Psoas muscle (tissue), 8 donors: Measurements from ENCODE around the gene CACNB3. TPM values are rescaled to one million over a fixed set of nuclear protein-coding genes. Genes with fewer than 3 reads are reported as not detected.
"Not testable (repeated sequence)": the region's sequence is repeated elsewhere in the genome, so short reads cannot be mapped to it uniquely, and the experiment has no call there.

Source experiments
- ATAC-seq, 4 donors: fragments of 200-7000 bp; cut with Tn5 transposase; one replicate each; pipeline ENCODE4 v1.9.1; 2020; ENCODE audit warnings: moderate library complexity in 3 of 4, mild to moderate bottlenecking in 2 of 4
- DNase-seq, 2 donors: peaks; one replicate each; pipeline ENCODE4 v3.0.0-alpha.2; 2020
- H3K27ac ChIP-seq: fragments of 200-600 bp; one replicate; pipeline ENCODE4 v1.8.0; 2022
- H3K27me3 ChIP-seq, 3 donors: fragments of 200-600 bp in 1 of 3; one replicate each; pipeline versions ENCODE4 v1.6.1 to v1.8.0; 2013 to 2022; ENCODE audit warnings: low read length in 2 of 3, mild to moderate bottlenecking in 2 of 3, moderate library complexity in 1 of 3; ENCODE audit not compliant: insufficient read depth in 3 of 3
- H3K36me3 ChIP-seq, 2 donors: fragments of 200-600 bp in 1 of 2; one replicate each; pipeline versions ENCODE4 v1.6.1 to v1.8.0; 2013 to 2022; ENCODE audit warnings: low read depth in 1 of 2, mild to moderate bottlenecking in 1 of 2, moderate library complexity in 1 of 2; ENCODE audit not compliant: insufficient read depth in 1 of 2
- H3K4me1 ChIP-seq: fragments of 200-600 bp; one replicate; pipeline ENCODE4 v1.8.0; 2022
- H3K4me3 ChIP-seq: fragments of 200-600 bp; one replicate; pipeline ENCODE4 v1.8.0; 2022; ENCODE audit warnings: mild to moderate bottlenecking
- H3K9me3 ChIP-seq: fragments of 200-600 bp; one replicate; pipeline ENCODE4 v1.8.0; 2022
- CTCF ChIP-seq: fragments of 200-600 bp; IDR thresholded peaks from one replicate; pipeline ENCODE4 v1.8.0; 2022; ENCODE audit warnings: antibody characterized with exemption
- WGBS, 3 donors: extraction: QIAGEN DNeasy Blood & Tissue Kit; methylation state at CpG; one replicate each; pipeline versions ENCODE4 v1.1.6 to v1.1.7; 2013; 5-methylcytosine and 5-hydroxymethylcytosine counted together
- intact Hi-C, 2 donors: fragments of 100-400 bp; cut with DNase I; formaldehyde crosslinking; loops; one replicate each; pipeline versions ENCODE4 v1.11.0 to v1.14.2; 2022
- polyA plus RNA-seq, 3 donors: library from polyadenylated mRNA; stranded (reverse); fragments of 200-250 nt; gene quantifications; one replicate each; pipeline ENCODE4 v1.2.3, GENCODE V29; 2013
- total RNA-seq, 4 donors: library from RNA; stranded (reverse); fragmentation: NEBNext Ultra II Directional in 2 of 4; extraction: Animal tissue kit (Norgen Biotek cat#: 25700) in 2 of 4; gene quantifications; one replicate each; pipeline versions ENCODE4 v1.2.1 to v1.2.4, GENCODE V29; 2021 to 2023
- donor health status: healthy with polysubstance abuse.
- donor health status: DM: no; HTN: no; CAD: no; lungs with moderate emphysema.
- donor health status: Bipolar disorder and iron deficiency.
- donor health status: healthy.
- donor health status: DM: yes; HTN: yes; CAD: no.
- donor health status: DM: no; HTN: no; CAD: no.
- donor health status: DM: no; HTN: no; CAD: no.
- donor health status: DM: yes; HTN: yes; CAD: no.

CACNB3 gene
- total and polyA plus RNA-seq, 7 donors = 0.92 to 3.5 (median 2.0) TPM

- ATAC-seq (no peak), DNase-seq (no peak)
- Histone ChIP-seq H3K27me3 (peaks cover 0 to 2% (median 0%) of the 10 kb centered on the region in 3 donors), H3K4me3 (no peak overlapping the region), H3K9me3 (no peaks in the 10 kb centered on the region), H3K4me1 (peaks cover 3% of the 10 kb centered on the region), H3K36me3 (no peaks in the 10 kb centered on the region), H3K27ac (no peak overlapping the region)
- WGBS, 3 donors = 74 to 83% (median 75%) methylated on average over 11 to 13 of the region's 13 CpGs
- intact Hi-C loops = loop anchor here in 1 of 2 donors (5.0 kb wide), 1 partner anchor 130 kb away; no protein-coding TSS in a partner anchor
- TF ChIP-seq CTCF = no peak
These were observed 39.1 kb downstream of the CACNB3 start for GRCh38 chr12:48857278-48857994.

- no peak for DNase-seq
- Histone ChIP-seq H3K36me3 (no peaks in the 10 kb centered on the region), H3K27ac (no peak overlapping the region), H3K9me3 (no peaks in the 10 kb centered on the region), H3K27me3 (peaks cover 0 to 3% (median 0%) of the 10 kb centered on the region in 3 donors), H3K4me3 (no peak overlapping the region), H3K4me1 (no peaks in the 10 kb centered on the region)
- 74 to 78% (median 76%) methylated on average over 8 of the region's 8 CpGs for whole genome bisulfite sequencing, 3 donors
- no peak for TF ChIP-seq CTCF
- ATAC-seq = no peak
- intact Hi-C loops = loop anchor here in 1 of 2 donors (5.0 kb wide), 1 partner anchor 129 kb away; no protein-coding TSS in a partner anchor
These were observed 39.7 kb downstream of the CACNB3 start for GRCh38 chr12:48858043-48858442.

GRCh38 chr12:48859607-48860006 lies 41.3 kb downstream of the CACNB3 start:
- 93 to 96% (median 94%) methylated on average over 5 of the region's 5 CpGs for WGBS, 3 donors
- intact Hi-C loops = loop anchor here in 1 of 2 donors (5.0 kb wide), 1 partner anchor 128 kb away; no protein-coding TSS in a partner anchor
- no peak for DNase-seq
- H3K36me3 ChIP-seq = no peaks in the 10 kb centered on the region
- TF ChIP-seq CTCF = no peak
- no peak for ATAC-seq
- H3K27me3 ChIP-seq = peaks cover 0 to 7% (median 3%) of the 10 kb centered on the region in 3 donors
- H3K4me1 ChIP-seq = no peaks in the 10 kb centered on the region
- no peak overlapping the region for H3K27ac ChIP-seq
- no peaks in the 10 kb centered on the region for H3K9me3 ChIP-seq
- H3K4me3 ChIP-seq = no peak overlapping the region

- H3K27ac ChIP-seq, DNase-seq, intact Hi-C loops, ATAC-seq, H3K27me3 ChIP-seq, H3K4me3 ChIP-seq, H3K9me3 ChIP-seq, H3K36me3 ChIP-seq, H3K4me1 ChIP-seq: not testable (repeated sequence)
- WGBS, 3 donors = 87 to 92% (median 92%) methylated on average over 5 of the region's 5 CpGs
These were observed 41.9 kb downstream of the CACNB3 start for GRCh38 chr12:48860236-48860635.

- intact Hi-C loops = no loop called here
- ATAC-seq (no peak), DNase-seq (no peak)
- Histone ChIP-seq H3K4me1 (peaks cover 4% of the 10 kb centered on the region), H3K27ac (no peak overlapping the region), H3K4me3 (no peak overlapping the region), H3K27me3 (peaks cover 0 to 7% (median 5%) of the 10 kb centered on the region in 3 donors), H3K9me3 (no peaks in the 10 kb centered on the region), H3K36me3 (no peaks in the 10 kb centered on the region)
- 33 to 52% (median 49%) methylated on average over 2 of the region's 2 CpGs for WGBS, 3 donors
- no peak for TF ChIP-seq CTCF
These were observed 42.8 kb downstream of the CACNB3 start for GRCh38 chr12:48861111-48861510.
